ENCODE measurements around the gene SCGB1C2. TPM values are rescaled to one million over a fixed set of nuclear protein-coding genes. Genes with fewer than 3 reads are reported as not detected.

SCGB1C2 gene
- polyA plus RNA-seq, 1 experiment: not detected

DNA sequence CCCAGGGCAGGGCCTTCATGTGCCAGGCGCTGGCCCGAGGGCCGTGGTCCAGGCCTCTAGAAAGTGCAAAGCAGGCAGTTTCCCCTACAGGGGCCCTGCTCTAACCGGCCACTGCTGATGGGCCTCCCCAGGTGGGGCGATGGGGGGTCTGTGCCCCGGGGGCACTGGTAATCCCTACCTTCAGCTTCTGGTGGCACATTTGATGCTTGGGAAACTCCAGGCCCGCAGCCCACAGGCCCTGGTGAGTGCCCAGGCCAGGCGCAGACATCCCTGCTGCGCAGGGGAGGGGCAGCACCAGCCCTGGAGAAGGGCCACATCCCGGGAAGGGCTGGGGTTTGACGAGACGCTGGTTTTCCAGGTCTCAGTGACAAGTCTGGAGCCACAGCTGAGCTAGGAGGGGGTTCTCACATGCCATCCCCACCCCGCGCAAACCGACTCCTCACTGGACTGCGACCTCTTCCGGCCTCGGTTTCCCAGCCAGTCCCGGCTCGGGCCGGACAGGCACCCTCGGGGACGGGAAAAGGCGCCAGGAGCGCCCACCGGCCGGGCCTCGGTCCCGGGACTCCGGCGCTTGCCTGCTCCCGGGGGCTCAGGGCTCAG, 42.5 kb downstream of the SCGB1C2 start:
- no peak for TF ChIP-seq CTCF (IDR thresholded peaks at IDR 0.05; ENCODE audit: insufficient read depth, low read depth, low read length)
- DNase-seq (ENCODE audit: low read depth): no peak
- H3K4me3 ChIP-seq (ENCODE audit: low read depth, low read length): no peak overlapping the region
- H3K36me3 ChIP-seq (ENCODE audit: control insufficient read depth, insufficient read depth, low read length): no peaks in the 10 kb centered on the region
- CTCF ChIA-PET: no interaction called here
- POLR2A ChIA-PET: no interaction called here
- peaks cover 41% of the 10 kb centered on the region for H3K27me3 ChIP-seq (ENCODE audit: control insufficient read depth, insufficient read depth, low read length)

DNA sequence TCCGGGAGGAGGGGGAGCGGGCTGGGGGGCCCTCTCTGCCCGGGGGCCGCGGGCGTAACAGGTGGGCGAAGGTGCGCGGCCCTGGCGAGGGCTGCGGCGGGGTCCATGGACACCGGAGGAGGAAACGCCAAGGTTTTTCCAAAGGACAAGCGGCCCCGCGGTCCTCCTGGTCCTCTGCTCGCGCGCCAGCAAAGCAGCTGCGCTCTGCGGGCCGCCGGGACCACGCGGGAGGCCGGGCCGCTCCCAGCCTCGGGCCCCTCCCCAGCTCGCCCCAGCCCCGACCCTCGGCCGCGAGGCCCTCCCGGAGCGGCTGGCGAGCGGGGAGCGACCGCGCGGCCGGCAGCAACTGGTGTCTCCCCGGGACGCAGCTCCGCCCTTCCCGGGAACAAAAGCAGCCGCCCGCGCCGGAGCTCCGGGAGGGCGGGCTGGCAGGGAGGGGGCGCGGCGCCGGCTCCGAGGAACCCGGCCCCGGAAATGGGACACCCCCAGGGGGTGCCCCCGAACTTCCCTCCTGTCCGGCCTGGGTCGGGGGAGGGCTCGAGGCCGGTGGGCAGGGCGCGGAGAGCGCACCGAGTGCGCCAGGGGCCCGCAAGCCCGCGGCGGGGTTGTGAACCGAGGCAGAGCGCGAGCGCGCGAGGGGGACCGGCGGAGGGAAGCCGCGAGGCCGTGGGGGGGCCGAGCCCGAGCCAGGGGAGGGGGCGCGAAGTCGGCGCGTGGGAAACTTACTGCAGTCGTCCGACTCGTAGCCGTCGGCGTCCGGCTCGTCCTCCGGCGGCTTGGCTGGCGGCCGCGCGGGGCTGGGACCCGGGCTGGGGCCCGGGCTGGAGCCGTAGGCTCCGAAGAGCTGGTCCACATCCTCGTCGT, 43.2 kb downstream of the SCGB1C2 start:
- H3K4me3 ChIP-seq (ENCODE audit: low read depth, low read length): no peak overlapping the region
- DNase-seq (ENCODE audit: low read depth): no peak
- no peaks in the 10 kb centered on the region for H3K36me3 ChIP-seq (ENCODE audit: control insufficient read depth, insufficient read depth, low read length)
- H3K27me3 ChIP-seq (ENCODE audit: control insufficient read depth, insufficient read depth, low read length): peaks cover 42% of the 10 kb centered on the region
- TF ChIP-seq CTCF (IDR thresholded peaks at IDR 0.05; ENCODE audit: insufficient read depth, low read depth, low read length): no peak
- CTCF ChIA-PET: no interaction called here
- POLR2A ChIA-PET: no interaction called here

DNA sequence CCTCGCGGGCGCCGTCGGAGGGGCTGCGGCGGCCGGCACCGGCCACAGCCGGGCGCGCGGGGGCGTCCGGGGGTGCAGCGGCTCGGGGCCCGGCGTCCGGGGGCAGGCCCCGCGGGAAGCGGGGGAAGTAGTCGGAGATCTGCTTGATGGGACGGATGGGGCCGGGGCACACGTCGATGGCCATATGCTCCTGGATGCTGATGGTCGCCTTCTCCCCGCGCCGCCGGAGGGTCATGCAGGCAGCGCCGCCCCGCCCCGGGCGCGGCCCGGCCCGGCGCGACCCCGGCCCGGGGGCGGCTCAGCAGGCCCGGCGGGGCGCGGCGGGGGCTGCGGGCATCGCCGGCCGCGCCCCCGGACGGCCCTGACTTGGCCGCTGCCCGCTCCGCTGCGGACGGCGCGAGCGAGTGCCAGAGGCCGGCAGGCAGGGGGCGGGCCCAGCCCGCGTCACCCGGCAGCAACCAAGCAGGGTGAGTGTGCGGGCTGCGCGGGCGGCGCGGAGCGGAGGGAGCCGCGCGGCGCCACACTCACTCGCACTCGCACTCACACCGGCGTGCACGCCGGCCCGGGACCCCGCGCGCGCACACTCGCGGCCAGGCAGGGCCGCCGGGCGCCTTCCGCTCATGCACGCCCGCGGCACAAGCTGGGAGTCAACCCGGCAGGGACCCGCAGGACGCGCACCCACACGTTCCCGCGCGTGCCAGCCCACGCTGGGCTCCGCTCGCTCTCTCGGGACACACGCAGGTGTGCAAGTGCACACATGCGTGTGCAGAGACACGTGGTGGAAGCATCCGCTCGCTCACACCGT, 44.1 kb downstream of the SCGB1C2 start, which contains the start of gene DOC2B:
Gene DOC2B, minus strand, starts transcription at position 406 of the 805 bp plus-strand sequence. Its CDS starts 171 bp downstream, at position 235.
- DNase-seq (ENCODE audit: low read depth): no peak
- H3K27me3 ChIP-seq (ENCODE audit: control insufficient read depth, insufficient read depth, low read length): peaks cover 41% of the 10 kb centered on the region
- no peak within 1 kb of the TSS for H3K4me3 ChIP-seq (ENCODE audit: low read depth, low read length)
- ChIA-PET POLR2A (no interaction called here), CTCF (no interaction called here)
- no peak for TF ChIP-seq CTCF (IDR thresholded peaks at IDR 0.05; ENCODE audit: insufficient read depth, low read depth, low read length)
- no peaks in the 10 kb centered on the region for H3K36me3 ChIP-seq (ENCODE audit: control insufficient read depth, insufficient read depth, low read length)

- CTCF ChIA-PET: no interaction called here
- TF ChIP-seq CTCF (IDR thresholded peaks at IDR 0.05; ENCODE audit: insufficient read depth, low read depth, low read length): no peak
- H3K27me3 ChIP-seq (ENCODE audit: control insufficient read depth, insufficient read depth, low read length): peaks cover 40% of the 10 kb centered on the region
- H3K36me3 ChIP-seq (ENCODE audit: control insufficient read depth, insufficient read depth, low read length): no peaks in the 10 kb centered on the region
- POLR2A ChIA-PET: no interaction called here
- H3K4me3 ChIP-seq (ENCODE audit: low read depth, low read length): no peak overlapping the region
- no peak for DNase-seq (ENCODE audit: low read depth)
Observed at GRCh38 chr17:182050-182751, 44.8 kb downstream of the SCGB1C2 start.
